Activated CD8-positive, alpha-beta memory T cell treated with anti-CD3 and anti-CD28 coated beads, Interleukin-2, amount 50 U/mL, for 48 hours (primary cell): Measurements from ENCODE around the gene GRM3.
"Not testable (repeated sequence)": the region's sequence is repeated elsewhere in the genome, so short reads cannot be mapped to it uniquely, and the experiment has no call there.

Experiments used
- DNase-seq: peaks from one replicate; pipeline ENCODE4 v3.0.0-alpha.2; 2020

Gene GRM3

DNA sequence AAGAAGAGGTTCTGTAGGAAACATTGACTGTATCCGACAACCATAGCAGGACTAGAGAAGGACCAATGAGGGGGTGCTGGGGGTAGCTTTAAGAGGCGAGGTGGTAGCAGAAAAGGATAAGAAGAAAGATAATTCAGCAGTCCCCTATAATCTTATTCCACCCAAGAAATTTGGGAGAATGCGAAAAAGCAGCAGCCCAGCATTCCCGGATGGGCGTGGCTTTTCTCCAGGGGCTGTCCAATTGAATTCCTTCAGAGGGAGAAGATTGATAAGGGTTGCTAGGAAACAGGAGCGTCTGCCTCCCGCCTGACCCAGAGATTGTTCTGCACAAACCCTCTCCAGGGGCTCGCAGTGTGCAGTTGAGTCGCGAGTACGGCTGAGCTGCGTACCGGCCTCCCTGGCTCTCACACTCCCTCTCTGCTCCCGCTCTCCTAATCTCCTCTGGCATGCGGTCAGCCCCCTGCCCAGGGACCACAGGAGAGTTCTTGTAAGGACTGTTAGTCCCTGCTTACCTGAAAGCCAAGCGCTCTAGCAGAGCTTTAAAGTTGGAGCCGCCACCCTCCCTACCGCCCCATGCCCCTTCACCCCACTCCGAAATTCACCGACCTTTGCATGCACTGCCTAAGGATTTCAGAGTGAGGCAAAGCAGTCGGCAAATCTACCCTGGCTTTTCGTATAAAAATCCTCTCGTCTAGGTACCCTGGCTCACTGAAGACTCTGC lies at the start of gene GRM3:
Gene GRM3, plus strand, starts transcription at position 349 of the 721 bp plus-strand sequence. CDS start 121,237 bp downstream, outside the sequence.
- no peak for DNase-seq

DNA sequence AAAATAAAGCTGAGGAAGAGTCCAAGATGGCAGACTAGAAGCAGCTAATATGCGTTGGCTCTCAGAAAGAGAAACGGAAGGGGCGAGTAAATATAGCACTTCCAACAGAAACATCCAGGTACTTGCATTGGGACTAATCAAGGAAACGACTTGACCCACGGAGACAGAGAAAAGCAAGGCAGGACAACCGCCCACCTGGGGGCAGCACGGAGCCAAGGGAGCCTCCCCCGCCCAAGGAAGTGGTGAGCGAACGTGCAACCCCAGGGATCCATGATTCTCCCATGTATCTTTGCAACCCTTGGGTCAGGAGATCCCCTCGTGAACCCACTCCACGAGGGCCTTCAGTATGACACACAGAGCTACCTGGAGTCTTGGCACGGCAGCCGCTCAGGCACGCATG lies 45.4 kb upstream of the GRM3 start:
- DNase-seq, result no peak

DNA sequence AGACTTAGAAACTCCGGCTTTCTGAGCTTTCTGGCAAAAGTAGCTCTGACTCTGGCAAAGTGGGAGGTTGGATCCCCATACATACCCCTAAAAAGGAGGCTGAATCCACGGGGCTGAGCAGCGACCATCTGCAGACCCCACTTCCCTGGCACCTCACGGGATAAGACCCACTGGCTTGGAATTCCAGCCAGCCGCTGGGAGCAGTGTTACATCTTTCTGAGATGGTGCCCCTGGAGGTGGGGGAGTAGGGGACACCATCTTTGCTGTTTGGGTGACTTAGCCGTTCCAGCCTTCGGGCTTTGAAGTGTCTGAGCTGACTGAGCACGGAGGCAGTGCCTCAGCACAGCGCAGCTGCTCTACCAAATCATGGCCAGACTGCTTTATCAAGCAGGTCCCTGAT lies 45.0 kb upstream of the GRM3 start:
- DNase-seq, result no peak

DNA sequence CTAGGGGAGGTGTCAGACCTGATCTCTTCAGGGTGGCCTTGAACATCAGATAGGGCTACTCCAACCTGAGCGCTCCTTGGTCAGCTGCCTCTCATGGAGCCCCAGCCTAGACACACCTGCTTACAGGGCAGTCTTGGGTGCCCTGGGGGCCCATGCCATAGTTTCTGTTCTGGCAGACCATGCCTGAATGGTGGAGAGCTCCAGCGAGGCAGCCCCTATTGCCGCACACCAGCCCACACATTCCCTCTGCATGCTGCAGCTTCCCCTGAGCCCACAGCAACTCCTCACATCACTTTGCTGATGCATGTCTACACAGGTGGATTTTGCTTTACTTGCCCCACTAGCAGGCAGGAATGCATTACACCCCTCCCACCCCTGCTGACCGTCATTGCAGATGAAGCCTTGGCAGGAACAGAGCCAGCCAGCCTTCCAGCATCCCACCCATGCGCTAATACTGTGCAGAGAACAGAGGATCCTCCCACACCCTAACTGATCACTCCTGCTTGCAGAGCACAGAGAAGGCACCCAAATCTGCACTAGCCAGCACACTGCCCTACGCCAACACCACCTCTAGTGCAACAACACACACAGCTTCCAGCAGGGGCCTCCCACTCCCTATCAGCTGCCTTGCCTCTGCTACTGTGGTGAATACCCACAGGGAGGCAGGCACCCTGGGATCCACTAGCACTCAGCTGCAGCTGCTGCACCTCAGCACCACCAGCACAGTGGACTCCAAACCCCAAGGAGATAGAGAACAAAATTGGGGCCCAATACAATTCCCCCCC lies 43.0 kb upstream of the GRM3 start:
- DNase-seq, result no peak

DNA sequence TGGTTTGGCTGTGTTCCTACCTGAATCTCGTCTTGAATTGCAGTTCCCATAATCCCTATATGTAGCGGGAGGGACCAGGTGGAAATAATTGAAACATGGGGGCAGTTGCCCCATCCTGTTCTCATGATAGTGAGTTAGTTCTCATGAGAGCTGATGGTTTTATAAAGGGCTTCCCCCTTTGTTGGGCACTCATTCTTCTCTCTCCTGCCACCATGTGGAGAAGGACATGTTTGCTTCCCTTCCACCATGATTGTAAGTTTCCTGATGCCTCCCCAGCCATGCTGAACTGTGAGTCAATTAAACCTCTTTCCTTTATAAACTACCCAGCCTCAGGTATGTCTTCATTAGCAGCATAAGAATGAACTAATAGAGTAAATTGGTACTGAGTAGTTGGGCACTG lies 28.0 kb upstream of the GRM3 start:
- DNase-seq, result not testable (repeated sequence)

DNA sequence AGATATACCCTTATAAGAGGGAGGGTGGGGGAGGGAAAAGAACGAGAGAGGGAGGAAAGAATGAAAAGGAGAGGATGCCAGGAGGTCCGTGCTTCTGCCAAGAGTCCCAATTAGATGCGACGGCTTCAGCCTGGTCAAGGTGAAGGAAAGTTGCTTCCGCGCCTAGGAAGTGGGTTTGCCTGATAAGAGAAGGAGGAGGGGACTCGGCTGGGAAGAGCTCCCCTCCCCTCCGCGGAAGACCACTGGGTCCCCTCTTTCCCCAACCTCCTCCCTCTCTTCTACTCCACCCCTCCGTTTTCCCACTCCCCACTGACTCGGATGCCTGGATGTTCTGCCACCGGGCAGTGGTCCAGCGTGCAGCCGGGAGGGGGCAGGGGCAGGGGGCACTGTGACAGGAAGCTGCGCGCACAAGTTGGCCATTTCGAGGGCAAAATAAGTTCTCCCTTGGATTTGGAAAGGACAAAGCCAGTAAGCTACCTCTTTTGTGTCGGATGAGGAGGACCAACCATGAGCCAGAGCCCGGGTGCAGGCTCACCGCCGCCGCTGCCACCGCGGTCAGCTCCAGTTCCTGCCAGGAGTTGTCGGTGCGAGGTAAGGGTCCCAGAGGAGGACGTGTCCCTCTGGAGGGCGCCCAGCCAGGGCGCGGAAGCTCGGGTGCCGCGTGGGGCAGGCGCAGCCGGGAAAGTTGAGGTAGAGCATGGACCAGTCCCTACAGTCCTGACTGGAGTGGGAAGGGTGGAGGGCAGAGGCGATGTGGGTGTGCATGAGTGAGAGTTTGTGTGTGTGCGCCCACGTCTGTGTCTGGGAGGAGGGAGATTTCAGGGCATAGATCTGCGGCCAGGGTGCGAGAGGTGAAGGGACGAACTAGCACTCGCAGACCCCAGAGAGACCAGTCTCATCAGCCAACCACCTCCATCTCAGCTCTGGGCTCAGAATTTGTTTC lies 844 bp downstream of the GRM3 start:
- no peak for DNase-seq

DNA sequence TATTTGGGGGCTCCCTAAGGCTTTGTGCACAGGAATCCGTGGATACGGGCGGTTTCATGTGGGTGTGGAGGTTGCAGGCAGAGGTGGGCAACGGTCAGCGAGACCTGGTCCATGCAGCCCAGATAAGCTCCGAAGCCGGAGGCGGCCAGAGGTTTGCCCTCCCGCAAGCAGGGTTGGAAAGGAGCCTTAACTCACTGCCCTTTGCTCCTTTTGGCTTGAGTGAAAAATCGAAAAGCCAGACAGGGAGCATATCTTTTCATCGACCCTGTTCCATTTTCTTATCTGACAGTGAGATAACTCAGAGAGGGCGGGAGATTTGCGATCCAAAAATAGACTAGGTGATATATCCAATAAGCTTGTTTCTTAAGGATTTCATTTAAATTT lies 1.5 kb downstream of the GRM3 start:
- no peak for DNase-seq

DNA sequence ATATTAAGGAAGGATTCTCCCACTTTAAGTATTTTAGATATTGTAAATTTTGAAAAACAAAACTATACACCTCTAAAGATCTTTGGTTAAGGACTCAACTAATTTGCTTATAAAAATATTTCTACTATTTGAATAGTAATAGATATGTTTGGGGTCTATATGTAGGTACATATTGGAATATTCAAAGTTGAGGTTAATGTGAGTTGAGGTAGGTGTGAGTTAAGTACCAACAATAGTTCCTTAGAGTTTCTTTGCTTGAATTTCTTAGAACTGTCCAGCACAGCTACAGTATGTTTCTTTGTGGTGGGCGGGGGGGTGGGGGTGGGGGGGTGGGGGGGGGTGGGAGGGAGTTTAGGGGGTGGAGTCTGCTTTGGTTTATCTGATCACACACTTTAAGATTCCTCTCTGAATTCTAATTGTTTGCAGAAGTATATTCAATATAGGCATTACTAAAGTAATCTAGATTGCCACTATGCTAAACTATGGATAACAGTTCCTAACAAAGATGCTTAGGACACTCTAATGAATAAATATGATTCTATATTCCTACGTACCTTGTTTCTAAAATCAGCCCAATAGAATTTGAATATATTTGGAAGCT lies 2.1 kb downstream of the GRM3 start:
- DNase-seq, result no peak

DNA sequence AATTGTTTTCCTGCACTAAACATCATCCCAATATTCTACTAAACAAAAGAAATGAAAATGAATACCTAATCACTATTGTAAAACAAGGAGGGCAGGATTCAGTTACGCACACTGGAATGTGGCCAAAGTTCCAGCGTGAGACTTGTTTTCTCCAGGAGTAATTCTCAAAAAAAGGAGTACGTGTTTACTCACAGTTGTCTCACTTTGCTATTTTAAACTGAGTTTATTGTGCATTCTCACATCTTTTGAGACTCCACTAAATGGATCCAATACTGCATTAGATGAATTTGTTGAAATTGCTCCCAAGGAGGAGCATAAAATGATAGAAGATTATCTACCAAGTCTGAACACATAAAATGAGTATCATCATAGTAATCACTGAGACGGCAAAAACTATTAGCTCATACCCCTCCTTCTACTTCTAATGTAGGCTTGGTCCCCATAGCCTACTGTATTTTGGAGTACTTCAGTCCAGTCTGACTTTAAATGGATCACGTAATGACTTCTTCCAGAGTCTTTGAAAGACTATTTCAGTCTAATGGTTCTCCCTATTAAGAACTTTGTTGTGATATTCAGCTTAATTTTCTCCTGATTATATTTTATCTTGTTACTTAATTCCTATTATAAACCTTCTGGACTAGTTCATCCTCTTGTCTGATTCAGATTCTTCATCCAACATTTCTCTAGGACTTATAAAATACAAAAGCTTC lies 3.8 kb downstream of the GRM3 start:
- no peak for DNase-seq

DNA sequence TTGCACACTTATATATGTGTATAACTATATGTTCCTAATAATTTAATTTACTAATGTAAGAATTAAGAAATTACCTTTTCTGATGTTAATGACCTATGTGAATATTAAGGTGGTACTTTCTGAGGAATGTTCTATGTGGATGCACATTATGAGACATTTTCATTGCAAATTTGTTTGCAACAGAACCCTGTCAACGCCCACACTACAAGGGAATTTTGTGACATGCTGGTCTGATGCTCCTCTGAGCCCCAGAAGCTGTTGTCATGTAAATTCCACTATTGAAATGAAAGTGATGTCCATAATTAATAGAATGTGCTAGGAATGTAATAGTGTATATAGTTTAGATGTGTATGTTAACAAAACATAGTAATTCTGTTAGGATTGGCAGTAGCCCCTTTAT lies 4.5 kb downstream of the GRM3 start:
- no peak for DNase-seq

DNA sequence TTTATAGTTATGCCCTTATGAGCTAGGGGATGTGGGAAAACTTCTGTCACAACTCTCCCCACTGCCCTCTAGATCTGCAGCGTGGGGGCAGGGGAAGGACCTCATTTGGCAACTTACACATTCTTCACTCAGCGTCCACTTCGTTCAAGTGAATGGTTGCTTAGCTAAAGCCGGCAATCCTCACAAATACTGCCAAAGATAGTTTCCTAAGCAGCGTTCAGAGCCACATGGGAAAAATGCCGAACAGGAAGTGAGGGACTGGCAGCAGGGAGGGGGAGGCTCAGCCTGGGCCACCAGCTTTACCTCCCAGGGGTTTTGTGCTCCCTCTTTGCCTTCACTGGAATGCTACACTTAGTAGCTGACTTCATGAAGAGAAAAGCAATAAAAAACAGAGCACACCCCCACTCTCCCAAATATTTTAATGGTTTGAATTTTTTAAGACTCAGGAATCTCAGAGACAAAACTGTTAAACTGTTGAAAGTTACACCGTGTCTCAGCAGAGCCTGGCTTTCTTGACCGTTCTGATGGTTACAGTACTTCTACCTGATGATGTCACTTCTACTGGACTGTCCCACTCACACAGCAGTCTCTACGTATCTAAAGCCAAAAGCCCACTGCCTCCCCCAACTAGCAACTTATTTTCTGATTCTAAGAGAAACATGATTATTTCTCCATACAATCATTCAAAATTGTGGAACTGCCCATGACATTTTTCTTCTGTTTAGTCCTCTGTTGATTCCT lies 10.4 kb downstream of the GRM3 start:
- no peak for DNase-seq

DNA sequence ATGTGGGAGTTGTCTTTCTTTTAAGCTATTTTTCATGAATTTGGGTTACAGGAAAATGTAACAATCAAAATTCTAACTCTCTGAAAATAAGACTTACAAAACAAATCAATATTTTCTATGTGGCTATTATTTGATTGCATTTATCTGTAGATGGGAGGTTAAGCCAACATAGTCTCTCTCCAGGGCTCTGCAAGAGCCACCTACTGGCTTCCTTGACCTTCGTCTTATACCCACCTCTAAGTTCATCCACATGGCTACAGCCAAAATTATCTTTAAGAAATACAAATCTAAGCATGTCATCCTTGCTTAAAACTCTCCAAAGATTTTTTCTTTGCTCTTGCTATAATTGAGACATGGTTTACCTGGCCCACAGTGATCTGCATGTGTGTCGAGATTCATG lies 14.2 kb downstream of the GRM3 start:
- DNase-seq, result no peak

DNA sequence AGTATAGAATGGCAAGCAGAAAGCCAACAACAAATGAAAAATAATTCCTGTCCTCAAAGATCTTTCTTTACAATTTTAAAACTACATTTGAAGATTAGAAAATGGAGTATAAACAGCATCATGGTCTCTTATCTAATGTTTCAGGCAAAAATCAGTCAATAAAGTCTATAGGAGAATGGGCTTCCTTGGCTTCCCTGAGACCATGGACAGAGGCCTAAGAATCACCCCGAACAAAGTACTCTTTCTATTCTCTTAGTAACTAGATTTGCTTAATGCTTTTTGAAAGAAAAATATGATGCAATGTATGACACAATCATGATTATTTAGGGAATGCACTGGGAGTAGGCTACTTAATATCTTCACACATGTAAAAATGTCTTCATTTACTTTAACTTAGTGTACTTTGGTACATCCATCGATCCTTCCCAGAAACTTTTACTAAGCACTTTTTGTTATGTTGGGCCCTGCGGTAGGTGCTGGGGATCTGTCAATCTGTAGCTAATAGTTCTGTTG lies 17.3 kb downstream of the GRM3 start:
- no peak for DNase-seq

DNA sequence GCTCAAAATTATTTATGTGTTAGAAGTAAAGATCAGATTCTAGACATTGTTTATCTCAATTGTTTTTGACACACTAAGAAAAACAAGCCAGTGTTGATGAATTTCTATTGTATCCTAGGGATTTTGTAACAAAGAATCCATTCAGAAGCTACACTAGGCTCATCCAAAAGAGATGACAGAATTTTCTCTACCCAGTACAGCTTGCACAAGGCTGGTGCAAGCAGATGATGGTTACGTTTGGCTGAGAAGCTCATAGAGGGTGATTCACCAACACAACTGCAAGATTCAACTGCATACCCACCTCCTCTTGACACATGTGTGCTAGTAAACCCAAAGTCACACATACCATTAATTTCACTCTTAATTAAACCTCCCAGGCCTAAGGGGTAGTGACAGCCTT lies 20.8 kb downstream of the GRM3 start:
- DNase-seq, result no peak

DNA sequence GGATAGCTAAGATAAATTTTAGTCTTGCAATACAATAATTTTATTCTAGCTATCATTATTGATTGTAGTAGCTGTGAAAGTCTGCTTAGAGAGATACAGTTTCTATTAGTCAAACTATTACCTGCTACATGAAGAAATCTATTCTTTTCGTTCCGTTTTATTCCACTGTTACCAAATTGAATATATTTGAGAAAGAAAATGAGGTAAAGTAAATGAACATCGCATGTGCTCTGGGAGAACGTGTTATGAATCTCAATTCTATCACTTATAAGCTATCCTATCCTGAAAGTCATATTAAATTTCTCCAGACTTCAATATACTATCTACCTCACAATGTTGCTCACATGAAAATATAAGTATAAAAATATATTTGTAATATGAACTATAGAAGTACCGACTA lies 21.3 kb downstream of the GRM3 start:
- DNase-seq, result no peak

DNA sequence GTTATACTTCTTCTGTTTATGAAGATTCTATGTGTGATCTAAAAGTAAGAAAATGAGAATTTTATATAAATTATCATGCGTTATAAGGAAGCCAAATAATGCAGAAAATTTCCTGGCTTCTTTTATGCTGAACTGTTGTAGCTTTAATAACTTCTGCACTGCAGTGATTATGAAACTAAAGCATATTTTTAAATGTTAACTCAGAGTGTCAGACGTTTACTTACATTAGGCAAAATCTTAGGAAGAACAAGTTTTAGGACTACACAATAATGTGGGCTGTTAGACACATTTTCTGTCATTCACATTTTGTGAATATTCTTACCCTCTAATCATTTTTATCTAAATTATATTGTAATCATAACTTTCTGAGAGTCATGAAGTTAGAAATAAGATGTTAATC lies 22.0 kb downstream of the GRM3 start:
- no peak for DNase-seq

DNA sequence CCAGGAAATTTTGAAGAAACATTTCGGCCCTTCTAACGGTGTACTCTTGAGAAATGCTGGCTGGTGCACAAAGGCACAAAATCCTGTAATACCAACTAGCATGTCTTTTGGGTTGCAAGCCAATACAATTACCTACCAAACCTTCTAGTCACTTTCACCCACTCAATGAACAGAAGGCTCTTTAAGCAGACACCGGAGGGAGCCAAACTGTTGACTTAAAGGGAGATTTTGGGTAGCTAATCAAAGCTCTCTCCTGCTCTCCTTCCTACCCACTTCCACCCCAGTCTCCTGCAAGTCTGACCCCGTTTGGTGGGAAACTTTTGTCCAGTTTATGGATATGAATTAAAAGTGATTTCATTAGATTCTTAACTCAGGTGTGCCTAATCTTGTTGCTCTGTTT lies 24.0 kb downstream of the GRM3 start:
- no peak for DNase-seq

DNA sequence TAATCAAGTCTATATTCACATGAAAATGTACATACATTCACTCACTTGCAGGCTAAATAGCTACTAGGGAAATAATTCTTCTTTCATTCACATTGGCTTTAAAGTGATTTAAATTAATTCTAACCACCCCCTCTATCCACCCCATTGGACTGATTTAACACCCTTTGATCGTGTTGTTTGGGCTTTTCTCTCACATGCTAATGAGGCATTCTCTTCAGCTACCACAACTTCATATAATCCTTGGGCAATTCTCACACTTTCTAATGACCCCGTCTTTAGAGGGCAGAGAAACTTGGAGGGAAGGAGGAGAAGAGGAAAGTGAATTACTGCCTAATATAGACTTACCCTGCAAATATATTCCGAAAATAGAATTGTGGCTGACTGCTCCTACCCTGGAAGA lies 24.6 kb downstream of the GRM3 start:
- DNase-seq, result no peak

DNA sequence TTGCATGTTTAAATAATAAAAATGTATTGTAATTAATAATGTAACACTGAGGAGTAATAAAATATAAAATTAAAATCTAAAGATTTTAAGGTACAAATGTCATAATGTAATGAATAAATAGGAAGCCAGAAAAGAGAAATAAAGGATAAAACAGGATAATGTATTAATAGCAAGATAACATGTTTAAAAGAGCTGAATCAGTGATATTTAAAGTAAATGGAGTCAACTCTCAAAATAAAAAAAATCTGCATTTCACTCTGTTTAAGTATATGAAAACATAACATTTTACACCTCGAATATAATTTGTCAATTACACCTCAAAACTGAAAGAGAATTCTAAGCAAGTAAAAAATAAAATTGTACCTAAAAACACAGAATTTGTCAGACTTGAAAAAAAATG lies 44.1 kb downstream of the GRM3 start:
- DNase-seq, result no peak

DNA sequence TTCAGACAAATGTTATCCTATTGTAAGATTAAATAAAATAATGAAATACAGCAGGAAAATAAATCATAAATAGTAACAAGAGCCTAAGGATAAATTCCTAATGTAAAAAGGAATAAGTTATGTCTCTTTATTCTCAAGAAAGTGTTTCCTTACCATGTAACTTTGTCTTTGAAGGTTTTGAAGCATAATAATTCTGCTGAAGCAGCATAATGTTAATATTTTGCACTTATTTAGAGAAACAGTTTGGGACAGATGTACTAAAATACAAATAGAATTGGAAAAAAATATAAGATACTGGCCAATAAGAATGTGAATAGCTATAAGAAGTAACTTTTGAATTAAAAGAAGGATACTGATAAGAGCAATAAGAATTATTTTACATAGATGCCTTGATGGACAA lies 45.7 kb downstream of the GRM3 start:
- no peak for DNase-seq

DNA sequence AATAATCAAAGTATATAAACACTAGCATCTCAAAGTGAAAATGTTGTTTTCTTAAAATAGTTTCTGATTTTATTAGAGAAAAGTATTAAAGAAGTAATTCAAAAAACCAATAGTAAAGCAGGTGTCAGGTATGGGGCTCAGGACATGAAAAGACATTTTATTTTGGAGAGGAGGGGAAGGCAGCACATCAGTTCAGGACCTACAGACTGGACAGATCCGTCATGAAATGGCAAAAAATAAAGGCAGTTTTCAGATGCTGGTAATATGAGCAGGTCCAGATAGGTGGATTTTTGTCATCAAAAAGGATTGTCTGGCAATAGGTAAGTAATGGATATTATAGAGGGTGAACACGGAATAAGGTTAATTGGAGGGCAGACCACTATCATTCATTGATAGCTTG lies 49.0 kb downstream of the GRM3 start:
- DNase-seq, result no peak
